Stimulated activated CD8-positive, alpha-beta memory T cell treated with anti-CD3 and anti-CD28 coated beads, Interleukin-2, amount 100 ng/mL, for 48 hours (primary cell): ENCODE measurements around the gene SLC16A4.
"Not testable (repeated sequence)": the region's sequence is repeated elsewhere in the genome, so short reads cannot be mapped to it uniquely, and the experiment has no call there.

Source experiments
- DNase-seq, 2 donors: peaks; one replicate each; pipeline ENCODE4 v3.0.0-alpha.2; 2020; ENCODE audit warnings: low read depth in 2 of 2

The SLC16A4 gene

GRCh38 chr1:110390692-110391245, at the start of gene SLC16A4:
TSS of gene SLC16A4 (minus strand) at chr1:110391026. CDS start at chr1:110389323, 1,703 bp downstream.
- DNase-seq: no peak

- not testable (repeated sequence) for DNase-seq
Observed at GRCh38 chr1:110439873-110440272, 49.0 kb upstream of the SLC16A4 start.

- DNase-seq: no peak
Observed at GRCh38 chr1:110438893-110439292, 48.1 kb upstream of the SLC16A4 start.

DNA sequence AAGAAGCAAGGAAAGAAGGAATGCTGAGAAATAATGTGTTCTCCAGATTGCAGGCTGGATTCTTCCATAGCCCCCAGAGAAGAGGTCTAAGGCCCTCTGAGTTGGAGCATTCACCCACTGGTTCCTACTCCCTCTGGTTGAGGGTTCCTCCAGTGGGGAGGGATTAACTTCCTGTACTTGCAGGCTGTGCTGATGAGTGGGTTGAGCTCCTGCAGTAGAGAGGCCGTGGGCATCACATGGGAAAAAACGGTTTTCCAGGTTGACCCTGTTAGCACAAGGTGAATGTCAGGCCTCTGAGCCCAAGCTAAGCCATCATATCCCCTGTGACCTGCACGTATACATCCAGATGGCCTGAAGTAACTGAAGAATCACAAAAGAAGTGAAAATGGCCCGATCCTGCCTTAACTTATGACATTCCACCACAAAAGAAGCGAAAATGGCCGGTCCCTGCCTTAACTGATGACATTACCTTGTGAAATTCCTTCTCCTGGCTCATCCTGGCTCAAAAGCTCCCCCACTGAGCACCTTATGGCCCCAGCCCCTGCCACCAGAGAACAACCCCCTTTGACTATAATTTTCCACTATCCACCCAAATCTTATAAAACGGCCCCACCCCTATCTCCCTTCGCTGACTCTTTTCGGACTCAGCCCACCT, 46.9 kb upstream of the SLC16A4 start:
- DNase-seq: not testable (repeated sequence)

GRCh38 chr1:110436635-110437034, 45.8 kb upstream of the SLC16A4 start:
- DNase-seq: no peak

- DNase-seq: no peak
Observed at GRCh38 chr1:110434946-110435345, 44.1 kb upstream of the SLC16A4 start.

GRCh38 chr1:110433803-110434202, 43.0 kb upstream of the SLC16A4 start:
- no peak for DNase-seq

- DNase-seq: no peak
Observed at GRCh38 chr1:110433213-110433612, 42.4 kb upstream of the SLC16A4 start.

GRCh38 chr1:110430901-110431300, 40.1 kb upstream of the SLC16A4 start:
- DNase-seq: no peak

- no peak for DNase-seq
Observed at GRCh38 chr1:110430366-110430765, 39.5 kb upstream of the SLC16A4 start.

- DNase-seq: no peak
Observed at GRCh38 chr1:110428946-110429345, 38.1 kb upstream of the SLC16A4 start.

GRCh38 chr1:110426854-110427253, 36.0 kb upstream of the SLC16A4 start:
- no peak for DNase-seq

GRCh38 chr1:110425612-110426152, 34.9 kb upstream of the SLC16A4 start:
- no peak for DNase-seq

DNA sequence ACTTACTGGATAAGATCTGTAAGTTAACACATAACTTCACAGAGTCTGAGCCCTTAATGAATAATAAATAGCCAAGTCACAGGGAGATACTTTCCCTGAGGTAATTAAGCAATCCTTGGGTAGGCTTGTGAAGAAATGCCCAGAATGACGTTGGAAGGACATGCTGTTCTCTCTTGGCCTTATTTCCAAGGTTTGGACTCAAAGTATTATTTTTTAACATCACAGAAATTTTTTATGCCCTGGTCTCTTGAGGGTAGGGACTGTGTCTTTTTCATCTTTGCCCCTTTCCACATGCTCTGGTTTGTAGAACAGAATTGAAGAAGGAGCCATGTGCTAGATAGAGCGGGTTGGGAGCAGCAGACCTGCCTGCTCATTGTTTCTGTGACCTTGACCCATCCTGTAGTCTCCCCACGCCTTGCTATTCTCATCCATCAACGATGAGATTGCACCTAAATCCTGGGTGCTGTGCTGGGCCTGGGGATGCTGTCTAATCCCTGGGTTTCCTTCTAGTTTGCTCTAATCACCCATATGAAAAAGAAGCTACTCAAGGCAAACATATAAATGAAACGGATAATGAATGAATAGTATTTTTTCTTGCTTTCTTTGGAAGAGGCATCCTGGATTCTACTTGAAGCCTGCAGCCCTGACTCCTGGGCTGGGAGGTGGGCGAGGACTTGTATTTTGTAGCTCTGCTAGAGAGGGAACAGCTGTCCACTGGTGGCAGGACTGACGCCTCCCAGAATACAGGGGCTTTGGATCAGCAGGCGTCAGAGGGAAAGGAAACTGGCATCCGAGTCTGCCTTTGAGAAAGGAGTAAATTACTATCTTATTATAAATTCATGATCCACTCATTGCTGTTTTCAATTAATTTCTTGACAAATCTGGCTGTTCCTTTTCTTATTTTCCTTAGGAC, 34.1 kb upstream of the SLC16A4 start:
- DNase-seq: no peak

- no peak for DNase-seq
Observed at GRCh38 chr1:110420874-110421793, 30.3 kb upstream of the SLC16A4 start.

GRCh38 chr1:110420023-110420662, 29.3 kb upstream of the SLC16A4 start:
- DNase-seq: no peak

DNA sequence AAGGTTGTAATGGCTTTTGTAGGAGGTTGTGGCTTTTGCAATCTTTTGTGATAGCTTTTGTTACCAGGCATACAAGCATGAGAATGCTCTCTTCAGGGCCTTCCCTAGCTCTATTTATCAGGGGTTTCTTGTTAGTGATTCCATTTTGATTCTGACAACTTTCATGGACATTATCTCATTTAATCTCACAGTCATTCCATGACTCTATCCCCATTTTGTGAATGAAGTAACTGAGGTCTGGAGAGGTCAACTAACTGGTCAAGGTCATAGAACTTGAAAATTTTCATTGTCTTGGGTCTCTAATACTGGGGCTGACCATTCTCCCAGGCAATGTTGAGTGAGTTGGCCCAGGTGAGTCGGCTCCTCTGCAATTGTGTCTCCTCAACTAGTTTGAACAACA, 27.9 kb upstream of the SLC16A4 start:
- DNase-seq: no peak

DNA sequence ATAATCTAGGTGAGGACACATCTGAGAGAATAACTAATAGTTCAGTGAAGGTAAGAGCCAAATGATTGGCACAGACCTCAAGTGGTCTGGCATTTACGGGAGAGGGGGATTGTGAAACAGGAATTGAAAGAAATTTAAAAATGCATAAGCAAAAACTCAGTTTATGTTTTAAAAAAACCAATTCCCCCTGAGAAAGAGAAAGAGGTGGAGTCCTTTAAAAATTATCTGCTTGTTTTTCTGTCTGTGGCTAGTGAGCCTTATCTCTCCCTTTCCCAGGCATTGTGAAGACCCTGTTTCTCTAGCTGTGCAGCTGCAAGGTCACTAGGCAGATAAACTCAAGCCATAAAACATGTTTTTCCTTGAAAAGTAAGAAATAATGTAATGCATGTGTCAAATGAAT, 22.2 kb upstream of the SLC16A4 start:
- DNase-seq: not testable (repeated sequence)

GRCh38 chr1:110412576-110412975, 21.8 kb upstream of the SLC16A4 start:
- DNase-seq: peak; percentile 33 to 46

GRCh38 chr1:110411173-110411735, 20.4 kb upstream of the SLC16A4 start:
- DNase-seq: no peak
